GM23248 (cell line): ENCODE measurements around the gene RCSD1. TPM values are rescaled to one million over a fixed set of nuclear protein-coding genes. Genes with fewer than 3 reads are reported as not detected.

Experiments
- DNase-seq: peaks from one replicate; pipeline ENCODE4 v3.0.0-alpha.2; 2015
- H2AFZ ChIP-seq: fragments of 200-600 bp; sonication (generic); 2 replicates; pipeline ENCODE4 v1.6.1; 2016; ENCODE audit warnings: antibody characterized with exemption
- H3F3A ChIP-seq: fragments of 200-600 bp; sonication (generic); 2 replicates; pipeline ENCODE4 v1.6.1; 2016; ENCODE audit warnings: mild to moderate bottlenecking, antibody characterized with exemption, mixed run types; ENCODE audit not compliant: insufficient read depth
- H3K27ac ChIP-seq: fragments of 200-600 bp; sonication (generic); 2 replicates; pipeline ENCODE4 v1.5.1; 2016; ENCODE audit warnings: mild to moderate bottlenecking
- H3K27me3 ChIP-seq: fragments of 200-600 bp; sonication (generic); replicated peaks from 2 replicates; pipeline ENCODE4 v1.6.1; 2016; ENCODE audit warnings: mild to moderate bottlenecking; ENCODE audit not compliant: insufficient read depth
- H3K36me3 ChIP-seq: fragments of 200-600 bp; sonication (generic); 2 replicates; pipeline ENCODE4 v1.6.1; 2016; ENCODE audit warnings: low read depth, mild to moderate bottlenecking
- H3K4me1 ChIP-seq: fragments of 200-600 bp; sonication (generic); 2 replicates; pipeline ENCODE4 v1.6.1; 2016; ENCODE audit warnings: mild to moderate bottlenecking; ENCODE audit not compliant: insufficient read depth
- H3K4me2 ChIP-seq: fragments of 200-600 bp; sonication (generic); one replicate; pipeline ENCODE4 v1.6.1; 2016; ENCODE audit warnings: mild to moderate bottlenecking; ENCODE audit not compliant: unreplicated experiment
- H3K4me3 ChIP-seq: fragments of 200-600 bp; sonication (generic); 2 replicates; pipeline ENCODE4 v1.5.1; 2016; ENCODE audit warnings: mild to moderate bottlenecking
- H3K79me2 ChIP-seq: fragments of 200-600 bp; sonication (generic); 2 replicates; pipeline ENCODE4 v1.6.1; 2016; ENCODE audit warnings: mild to moderate bottlenecking; ENCODE audit not compliant: insufficient read depth
- H3K9ac ChIP-seq: fragments of 200-600 bp; sonication (generic); 2 replicates; pipeline ENCODE4 v1.6.1; 2016; ENCODE audit warnings: mild to moderate bottlenecking
- H3K9me2 ChIP-seq: fragments of 200-600 bp; sonication (generic); 2 replicates; pipeline ENCODE4 v1.6.1; 2016; ENCODE audit warnings: mixed run types, mild to moderate bottlenecking, moderate library complexity; ENCODE audit not compliant: insufficient read depth
- H3K9me3 ChIP-seq: fragments of 200-600 bp; sonication (generic); one replicate; pipeline ENCODE4 v1.6.1; 2017; ENCODE audit warnings: low read depth
- H4K20me1 ChIP-seq: fragments of 200-600 bp; sonication (generic); 2 replicates; pipeline ENCODE4 v1.6.0; 2016; ENCODE audit not compliant: insufficient read depth
- EZH2 ChIP-seq: fragments of 200-600 bp; sonication (generic); IDR thresholded peaks from 2 replicates; pipeline ENCODE4 v1.6.1; 2018; ENCODE audit warnings: antibody characterized with exemption, mild to moderate bottlenecking; ENCODE audit not compliant: insufficient read depth, poor library complexity, severe bottlenecking
- EZH2phosphoT487 ChIP-seq: fragments of 200-600 bp; sonication (generic); IDR thresholded peaks from 2 replicates; pipeline ENCODE4 v1.6.1; 2018; ENCODE audit warnings: antibody characterized with exemption, moderate library complexity, mild to moderate bottlenecking, low read depth; ENCODE audit not compliant: insufficient read depth
- WGBS, 2 experiments: methylation state at CpG; one replicate each; pipeline ENCODE4 v1.1.6; 2015 to 2017; ENCODE audit warnings: low lambda C conversion rate in 2 of 2, low coverage in 1 of 2; ENCODE audit errors: missing lambda C conversion rate in 2 of 2; 5-methylcytosine and 5-hydroxymethylcytosine counted together
- in situ Hi-C: fragments of 300-500 bp; cut with MboI; formaldehyde crosslinking; loops from 2 replicates; pipeline ENCODE4 v1.15.0; 2020
- polyA plus RNA-seq: library from polyadenylated mRNA; unstranded; fragments of >200 nt; fragmentation: Nextera tagmentation; extraction: Ambion mirVana; gene quantifications from 2 replicates; pipeline ENCODE4 v1.2.1, GENCODE V29; 2016
- total RNA-seq: library from RNA; depleted of rRNA; stranded (reverse); fragments of >200 nt; shearing (Covaris generic); gene quantifications from 2 replicates; pipeline ENCODE4 v1.2.3, GENCODE V29; 2014

Gene RCSD1
- total and polyA plus RNA-seq, 2 experiments from 2014 or later = 0.22 to 0.23 TPM

GRCh38 chr1:167616521-167616920 lies 13.5 kb upstream of the RCSD1 start:
- Histone ChIP-seq H3F3A (peaks cover 19% of the 10 kb centered on the region), H3K4me1 (peaks cover 15% of the 10 kb centered on the region), H3K27me3 (no peaks in the 10 kb centered on the region), H3K9me3 (no peaks in the 10 kb centered on the region), H3K36me3 (no peaks in the 10 kb centered on the region), H3K4me2 (peak overlapping the region; percentile 58), H2AFZ (peak overlapping the region; percentile 59; the same call in 1 of the 2 replicates), H3K9ac (no peak overlapping the region), H4K20me1 (no peaks in the 10 kb centered on the region), H3K27ac (no peak overlapping the region), H3K79me2 (no peaks in the 10 kb centered on the region), H3K4me3 (no peak overlapping the region), H3K9me2 (no peaks in the 10 kb centered on the region)
- in situ Hi-C loops = no loop called here
- DNase-seq = no peak
- 93% methylated on average over 8 of the region's 8 CpGs for WGBS, 2 experiments
- TF ChIP-seq EZH2phosphoT487 (no peak), EZH2 (no peak)

- H3K79me2 ChIP-seq = no peaks in the 10 kb centered on the region
- no peaks in the 10 kb centered on the region for H3K9me3 ChIP-seq
- H3K9ac ChIP-seq = no peak overlapping the region
- peak overlapping the region; percentile 59 for H2AFZ ChIP-seq
- peak overlapping the region; percentile 18 for H3K4me3 ChIP-seq
- no peaks in the 10 kb centered on the region for H3K9me2 ChIP-seq
- H3K27me3 ChIP-seq = no peaks in the 10 kb centered on the region
- TF ChIP-seq EZH2phosphoT487 (no peak), EZH2 (no peak)
- 7% methylated on average over 8 of the region's 8 CpGs for WGBS, 2 experiments
- peak overlapping the region; percentile 58 for H3K4me2 ChIP-seq
- H3K36me3 ChIP-seq = no peaks in the 10 kb centered on the region
- in situ Hi-C loops = no loop called here
- H3K4me1 ChIP-seq = peaks cover 15% of the 10 kb centered on the region
- peaks cover 19% of the 10 kb centered on the region for H3F3A ChIP-seq
- no peaks in the 10 kb centered on the region for H4K20me1 ChIP-seq
- DNase-seq = peak; percentile 54
- 0 out of 2 replicates have a peak overlapping the region, but pooled peaks have one; percentile 11 for H3K27ac ChIP-seq
These were observed 12.6 kb upstream of the RCSD1 start for GRCh38 chr1:167617153-167618147.

- no peaks in the 10 kb centered on the region for H3K36me3 ChIP-seq
- in situ Hi-C loops = no loop called here
- H3K9me2 ChIP-seq = no peaks in the 10 kb centered on the region
- TF ChIP-seq EZH2phosphoT487 (no peak), EZH2 (no peak)
- H4K20me1 ChIP-seq = no peaks in the 10 kb centered on the region
- H3F3A ChIP-seq = peaks cover 19% of the 10 kb centered on the region
- DNase-seq = no peak
- peak overlapping the region; percentile 59; the same call in 1 of the 2 replicates for H2AFZ ChIP-seq
- no peaks in the 10 kb centered on the region for H3K79me2 ChIP-seq
- H3K9me3 ChIP-seq = no peaks in the 10 kb centered on the region
- no peak overlapping the region for H3K4me3 ChIP-seq
- no peak overlapping the region for H3K27ac ChIP-seq
- no peak overlapping the region for H3K4me2 ChIP-seq
- peaks cover 15% of the 10 kb centered on the region for H3K4me1 ChIP-seq
- 97% methylated on average over 13 of the region's 13 CpGs for WGBS, 2 experiments
- no peak overlapping the region for H3K9ac ChIP-seq
- no peaks in the 10 kb centered on the region for H3K27me3 ChIP-seq
These were observed 11.7 kb upstream of the RCSD1 start for GRCh38 chr1:167618366-167618765.

GRCh38 chr1:167618789-167619188 lies 11.2 kb upstream of the RCSD1 start:
- Histone ChIP-seq H3K79me2 (no peaks in the 10 kb centered on the region), H3K4me3 (no peak overlapping the region), H3K27me3 (no peaks in the 10 kb centered on the region), H4K20me1 (no peaks in the 10 kb centered on the region), H3K4me2 (no peak overlapping the region), H3K27ac (no peak overlapping the region), H3F3A (peaks cover 19% of the 10 kb centered on the region), H3K4me1 (peaks cover 15% of the 10 kb centered on the region), H3K9ac (no peak overlapping the region), H3K9me2 (no peaks in the 10 kb centered on the region), H3K36me3 (no peaks in the 10 kb centered on the region), H2AFZ (no peak overlapping the region), H3K9me3 (no peaks in the 10 kb centered on the region)
- TF ChIP-seq EZH2phosphoT487 (no peak), EZH2 (no peak)
- WGBS, 2 experiments = 95 to 98% methylated on average over 3 of the region's 3 CpGs
- DNase-seq = no peak
- in situ Hi-C loops = no loop called here
